Psoas muscle (tissue), 8 donors: ENCODE measurements around the gene IQCK. TPM values are rescaled to one million over a fixed set of nuclear protein-coding genes. Genes with fewer than 3 reads are reported as not detected.

Experiments used
- ATAC-seq, 4 donors: fragments of 200-7000 bp; cut with Tn5 transposase; one replicate each; pipeline ENCODE4 v1.9.1; 2020; ENCODE audit warnings: moderate library complexity in 3 of 4, mild to moderate bottlenecking in 2 of 4
- DNase-seq, 2 donors: peaks; one replicate each; pipeline ENCODE4 v3.0.0-alpha.2; 2020
- H3K27ac ChIP-seq: fragments of 200-600 bp; one replicate; pipeline ENCODE4 v1.8.0; 2022
- H3K27me3 ChIP-seq, 3 donors: fragments of 200-600 bp in 1 of 3; one replicate each; pipeline versions ENCODE4 v1.6.1 to v1.8.0; 2013 to 2022; ENCODE audit warnings: low read length in 2 of 3, mild to moderate bottlenecking in 2 of 3, moderate library complexity in 1 of 3; ENCODE audit not compliant: insufficient read depth in 3 of 3
- H3K36me3 ChIP-seq, 2 donors: fragments of 200-600 bp in 1 of 2; one replicate each; pipeline versions ENCODE4 v1.6.1 to v1.8.0; 2013 to 2022; ENCODE audit warnings: low read depth in 1 of 2, mild to moderate bottlenecking in 1 of 2, moderate library complexity in 1 of 2; ENCODE audit not compliant: insufficient read depth in 1 of 2
- H3K4me1 ChIP-seq: fragments of 200-600 bp; one replicate; pipeline ENCODE4 v1.8.0; 2022
- H3K4me3 ChIP-seq: fragments of 200-600 bp; one replicate; pipeline ENCODE4 v1.8.0; 2022; ENCODE audit warnings: mild to moderate bottlenecking
- H3K9me3 ChIP-seq: fragments of 200-600 bp; one replicate; pipeline ENCODE4 v1.8.0; 2022
- CTCF ChIP-seq: fragments of 200-600 bp; IDR thresholded peaks from one replicate; pipeline ENCODE4 v1.8.0; 2022; ENCODE audit warnings: antibody characterized with exemption
- WGBS, 3 donors: extraction: QIAGEN DNeasy Blood & Tissue Kit; methylation state at CpG; one replicate each; pipeline versions ENCODE4 v1.1.6 to v1.1.7; 2013; 5-methylcytosine and 5-hydroxymethylcytosine counted together
- intact Hi-C, 2 donors: fragments of 100-400 bp; cut with DNase I; formaldehyde crosslinking; loops; one replicate each; pipeline versions ENCODE4 v1.11.0 to v1.14.2; 2022
- polyA plus RNA-seq, 3 donors: library from polyadenylated mRNA; stranded (reverse); fragments of 200-250 nt; gene quantifications; one replicate each; pipeline ENCODE4 v1.2.3, GENCODE V29; 2013
- total RNA-seq, 4 donors: library from RNA; stranded (reverse); fragmentation: NEBNext Ultra II Directional in 2 of 4; extraction: Animal tissue kit (Norgen Biotek cat#: 25700) in 2 of 4; gene quantifications; one replicate each; pipeline versions ENCODE4 v1.2.1 to v1.2.4, GENCODE V29; 2021 to 2023
- donor health status: healthy with polysubstance abuse.
- donor health status: DM: no; HTN: no; CAD: no; lungs with moderate emphysema.
- donor health status: Bipolar disorder and iron deficiency.
- donor health status: healthy.
- donor health status: DM: yes; HTN: yes; CAD: no.
- donor health status: DM: no; HTN: no; CAD: no.
- donor health status: DM: no; HTN: no; CAD: no.
- donor health status: DM: yes; HTN: yes; CAD: no.

The IQCK gene
- total and polyA plus RNA-seq, 7 donors, result 4.3 to 9.9 (median 6.3) TPM

DNA sequence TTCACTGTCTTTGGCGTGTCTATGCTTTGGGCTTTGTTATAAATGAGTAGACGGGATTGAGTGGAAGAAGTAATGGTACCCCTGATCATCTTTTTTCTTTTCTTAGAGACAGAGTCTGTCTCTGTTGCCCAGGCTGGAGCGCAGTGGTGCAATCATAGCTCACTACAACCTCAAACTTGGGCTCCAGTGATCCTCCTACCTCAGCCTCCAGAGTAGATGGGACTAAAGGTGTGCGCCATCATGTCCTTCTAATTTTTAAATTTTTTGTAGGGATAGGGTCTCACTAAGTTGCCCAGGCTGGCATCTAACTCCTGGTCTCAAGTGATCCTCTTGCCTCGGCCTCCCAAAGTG, 181.5 kb downstream of the IQCK start:
- no peak overlapping the region for H3K27ac ChIP-seq
- no peak for TF ChIP-seq CTCF
- H3K9me3 ChIP-seq, result no peaks in the 10 kb centered on the region
- WGBS, 3 donors, result 59 to 62% (median 60%) methylated on average over 5 of the region's 5 CpGs
- H3K27me3 ChIP-seq, result peaks cover 0 to 4% (median 0%) of the 10 kb centered on the region in 3 donors
- DNase-seq (no peak), ATAC-seq (no peak)
- intact Hi-C loops, result no loop called here
- no peaks in the 10 kb centered on the region for H3K36me3 ChIP-seq
- H3K4me3 ChIP-seq, result no peak overlapping the region
- no peaks in the 10 kb centered on the region for H3K4me1 ChIP-seq

- Histone ChIP-seq H3K27me3 (peaks cover 0 to 4% (median 0%) of the 10 kb centered on the region in 3 donors), H3K4me3 (no peak overlapping the region), H3K4me1 (no peaks in the 10 kb centered on the region), H3K9me3 (no peaks in the 10 kb centered on the region), H3K36me3 (no peaks in the 10 kb centered on the region), H3K27ac (no peak overlapping the region)
- ATAC-seq (no peak), DNase-seq (no peak)
- 75 to 81% (median 78%) methylated on average over 7 of the region's 7 CpGs for WGBS, 3 donors
- no peak for TF ChIP-seq CTCF
- intact Hi-C loops, result loop anchor here in 1 of 2 donors (10.0 kb wide), 1 partner anchor 404 kb away; no protein-coding TSS in a partner anchor
These were observed 183.1 kb downstream of the IQCK start for GRCh38 chr16:19901164-19901563.

DNA sequence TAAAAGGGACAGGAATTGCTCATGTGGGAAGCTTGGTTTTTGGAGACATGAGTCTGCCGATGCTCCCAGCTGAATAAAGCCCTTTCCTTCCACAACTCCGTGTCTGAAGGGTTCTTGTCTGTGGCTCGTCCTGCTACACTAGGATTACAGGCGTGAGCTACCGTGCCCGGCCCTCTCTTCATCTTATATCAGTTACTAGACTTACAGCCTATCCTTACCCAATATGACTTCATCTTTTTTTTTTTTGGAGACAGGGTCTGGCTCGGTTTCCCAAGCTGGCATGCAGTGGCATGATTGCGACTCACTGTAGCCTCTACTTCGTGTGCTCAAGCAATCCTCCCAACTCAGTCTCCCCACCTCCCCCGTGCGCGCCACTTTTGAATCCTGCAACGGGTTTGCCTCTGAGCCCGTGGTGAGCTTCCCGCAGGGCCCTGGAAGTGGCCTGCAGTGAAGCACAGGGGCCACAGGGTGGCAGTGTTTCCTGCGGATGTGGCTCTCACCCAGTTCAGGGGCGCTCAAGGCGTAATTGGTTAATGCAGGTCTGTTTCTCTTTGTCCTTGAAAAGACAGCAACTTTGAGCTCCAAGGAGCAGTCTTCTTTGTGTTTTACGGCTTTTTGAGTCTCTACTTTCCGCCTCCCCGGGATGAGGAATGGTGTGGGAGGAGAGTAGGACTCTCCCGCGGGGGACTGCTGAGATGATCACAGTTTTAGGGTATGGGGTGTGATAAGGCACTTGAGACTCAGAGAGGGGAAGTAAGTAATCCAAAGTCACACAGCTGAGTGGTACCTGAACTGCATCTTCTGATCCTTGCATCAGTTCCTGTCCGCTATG, 189.3 kb downstream of the IQCK start:
- TF ChIP-seq CTCF, result peak; percentile 89
- peak; percentile 74 to 89 (median 84) for ATAC-seq
- H3K9me3 ChIP-seq, result no peaks in the 10 kb centered on the region
- WGBS, 3 donors, result 21 to 25% (median 23%) methylated on average over 24 of the region's 24 CpGs
- H3K27ac ChIP-seq, result no peak overlapping the region
- no peaks in the 10 kb centered on the region for H3K4me1 ChIP-seq
- DNase-seq, result peak; percentile 49 to 67
- H3K4me3 ChIP-seq, result no peak overlapping the region
- H3K27me3 ChIP-seq, result peaks cover 0 to 18% (median 0%) of the 10 kb centered on the region in 3 donors
- intact Hi-C loops, result loop anchor here (2.0 to 10.0 kb wide), 3 partner anchors 397 to 480 kb away; no protein-coding TSS in a partner anchor
- no peaks in the 10 kb centered on the region for H3K36me3 ChIP-seq

Other genes starting within 250 kb of the IQCK start
- gene GDE1, start 196.2 kb upstream of the IQCK start, total RNA-seq, result 10 to 100 TPM; 50.0 to 66.3 (median 54.4) TPM
- 10 to 100 TPM; 30.8 to 90.1 (median 51.2) TPM for gene GDE1, start 196.2 kb upstream of the IQCK start, polyA plus RNA-seq
- gene CCP110, start 194.3 kb upstream of the IQCK start, total RNA-seq, result 10 to 100 TPM in 1 of 4 donors, 1 to 10 TPM in 3; 4.9 to 10.9 (median 7.0) TPM
- gene CCP110, start 194.3 kb upstream of the IQCK start, polyA plus RNA-seq, result 10 to 100 TPM in 1 of 3 donors, 1 to 10 TPM in 2; 4.4 to 16.1 (median 4.8) TPM
- 10 to 100 TPM; 27.8 to 34.6 (median 32.4) TPM for gene VPS35L, start 162.6 kb upstream of the IQCK start, total RNA-seq
- gene VPS35L, start 162.6 kb upstream of the IQCK start, polyA plus RNA-seq, result 10 to 100 TPM; 12.6 to 20.2 (median 13.6) TPM
- gene KNOP1, start within 50 bp of the IQCK start, total RNA-seq, result 1 to 10 TPM; 5.9 to 9.7 (median 8.4) TPM
- 10 to 100 TPM in 2 of 3 donors, 1 to 10 TPM in 1; 9.5 to 14.7 (median 11.6) TPM for gene KNOP1, start within 50 bp of the IQCK start, polyA plus RNA-seq
- gene GPRC5B, start 166.6 kb downstream of the IQCK start, total RNA-seq, result 100 to 1,000 TPM in 3 of 4 donors, 10 to 100 TPM in 1; 38.5 to 124 (median 109) TPM
- 10 to 100 TPM; 25.3 to 55.7 (median 50.9) TPM for gene GPRC5B, start 166.6 kb downstream of the IQCK start, polyA plus RNA-seq